SK-N-SH (cell line): ENCODE results near the gene SLCO3A1. TPM values are rescaled to one million over a fixed set of nuclear protein-coding genes. Genes with fewer than 3 reads are reported as not detected.

ENCODE experiments used
- CTCF ChIA-PET: fragments of 300-600, 350-600 bp; formaldehyde crosslinking; extraction: SDS; loops from one replicate; lab custom pipeline; 2021; lab: Yijun Ruan, JAX
- POLR2A ChIA-PET: fragments of 350-600 bp; sonication (Branson Sonifier 250); formaldehyde crosslinking; extraction: SDS; loops from one replicate; lab custom pipeline; 2020; ENCODE audit warnings: antibody characterized with exemption, inconsistent platforms; lab: Yijun Ruan, JAX
- DNase-seq: peaks from one replicate; pipeline ENCODE4 v3.0.0; 2012
- H2AFZ ChIP-seq: fragments of 200-600 bp; sonication (generic); 2 replicates; pipeline ENCODE4 v1.8.1; 2016; ENCODE audit warnings: antibody characterized with exemption, mild to moderate bottlenecking, low read depth
- H3F3A ChIP-seq: fragments of 200-600 bp; sonication (generic); replicated peaks from 2 replicates; pipeline ENCODE3; 2016; ENCODE audit warnings: antibody characterized with exemption, mild to moderate bottlenecking; ENCODE audit not compliant: insufficient read depth
- H3K27ac ChIP-seq, 2 experiments: fragments of 200-500 bp in 1 of 2; fragments of 200-600 bp in 1 of 2; sonication (Bioruptor generic) in 1 of 2; sonication (generic), shearing (Covaris generic) in 1 of 2; 2 replicates each; pipeline versions ENCODE4 v1.5.1 to v1.6.1; 2014 to 2016; ENCODE audit warnings: low read depth in 2 of 2, inconsistent platforms in 1 of 2, low read length in 1 of 2, mild to moderate bottlenecking in 1 of 2, mixed read lengths in 1 of 2
- H3K27me3 ChIP-seq: fragments of 200-600 bp; sonication (generic), shearing (Covaris generic); 2 replicates; pipeline ENCODE4 v1.6.1; 2016; ENCODE audit warnings: mixed run types; ENCODE audit not compliant: insufficient read depth
- H3K36me3 ChIP-seq, 2 experiments: fragments of 200-500 bp in 1 of 2; fragments of 200-600 bp in 1 of 2; sonication (Bioruptor generic) in 1 of 2; sonication (generic) in 1 of 2; replicated peaks in 1 of 2; 2 replicates each; pipeline versions ENCODE3 to v1.5.1; 2014 to 2016; ENCODE audit warnings: low read length in 1 of 2, mild to moderate bottlenecking in 1 of 2; ENCODE audit not compliant: insufficient read depth in 2 of 2, control insufficient read depth in 1 of 2
- H3K4me1 ChIP-seq, 2 experiments: fragments of 200-500 bp in 1 of 2; fragments of 200-600 bp in 1 of 2; sonication (Bioruptor generic) in 1 of 2; sonication (generic), shearing (Covaris generic) in 1 of 2; 2 replicates each; pipeline versions ENCODE4 v1.5.1 to v1.6.1; 2014 to 2016; ENCODE audit warnings: low read depth in 1 of 2, low read length in 1 of 2, mixed run types in 1 of 2; ENCODE audit not compliant: insufficient read depth in 2 of 2, control insufficient read depth in 1 of 2
- H3K4me2 ChIP-seq: fragments of 200-600 bp; sonication (generic), shearing (Covaris generic); 2 replicates; pipeline ENCODE4 v1.6.1; 2017; ENCODE audit warnings: mixed run types
- H3K4me3 ChIP-seq, 2 experiments: fragments of 200-500 bp in 1 of 2; fragments of 200-600 bp in 1 of 2; sonication (Bioruptor generic) in 1 of 2; sonication (generic), shearing (Covaris generic) in 1 of 2; 2 replicates each; pipeline versions ENCODE4 v1.5.1 to v1.8.1; 2014 to 2016; ENCODE audit warnings: low read depth in 2 of 2, inconsistent platforms in 1 of 2, low read length in 1 of 2, mild to moderate bottlenecking in 1 of 2, mixed read lengths in 1 of 2, moderate library complexity in 1 of 2
- H3K79me2 ChIP-seq: fragments of 200-600 bp; sonication (generic); 2 replicates; pipeline ENCODE4 v1.8.1; 2017; ENCODE audit warnings: mild to moderate bottlenecking; ENCODE audit not compliant: insufficient read depth
- H3K9ac ChIP-seq: fragments of 200-600 bp; sonication (generic); 2 replicates; pipeline ENCODE4 v1.6.1; 2017; ENCODE audit warnings: mixed run types
- H3K9me2 ChIP-seq: fragments of 200-600 bp; sonication (generic); 2 replicates; pipeline ENCODE4 v1.6.1; 2017; ENCODE audit warnings: mixed run types
- H3K9me3 ChIP-seq: fragments of 200-600 bp; sonication (generic); 2 replicates; pipeline ENCODE4 v1.6.1; 2017; ENCODE audit warnings: mixed run types, mild to moderate bottlenecking, moderate library complexity
- H4K20me1 ChIP-seq: fragments of 200-600 bp; sonication (generic); 2 replicates; pipeline ENCODE4 v1.6.1; 2017; ENCODE audit warnings: mild to moderate bottlenecking, mixed run types; ENCODE audit not compliant: insufficient read depth
- EZH2phosphoT487 ChIP-seq: fragments of 200-600 bp; sonication (generic); IDR thresholded peaks from 2 replicates; pipeline ENCODE4 v1.6.1; 2017; ENCODE audit warnings: low read depth, mixed run types, mild to moderate bottlenecking, antibody characterized with exemption, moderate library complexity, borderline replicate concordance
- FOSL2 ChIP-seq: IDR thresholded peaks from 2 replicates; pipeline ENCODE4 v1.4.0; 2012; ENCODE audit warnings: low read depth, mild to moderate bottlenecking, moderate library complexity, borderline replicate concordance
- GABPA ChIP-seq: IDR thresholded peaks from 2 replicates; pipeline ENCODE4 v1.4.0; 2012; ENCODE audit warnings: low read depth, mild to moderate bottlenecking
- GATA2 ChIP-seq: sonication (generic); formaldehyde crosslinking; IDR thresholded peaks from 2 replicates; pipeline ENCODE4 v1.5.0; 2020; ENCODE audit warnings: mild to moderate bottlenecking, missing genetic modification reagents
- NFIC ChIP-seq: IDR thresholded peaks from 2 replicates; pipeline ENCODE4 v1.4.0; 2012; ENCODE audit warnings: borderline replicate concordance
- NRF1 ChIP-seq: IDR thresholded peaks from 2 replicates; pipeline ENCODE4 v1.6.1; 2012; ENCODE audit warnings: low read depth, mild to moderate bottlenecking, low read length
- RFX5 ChIP-seq: IDR thresholded peaks from 2 replicates; pipeline ENCODE4 v1.6.1; 2012; ENCODE audit warnings: mild to moderate bottlenecking, improper control_type of control experiment, low read length
- SMC3 ChIP-seq: IDR thresholded peaks from 2 replicates; pipeline ENCODE4 v1.6.1; 2012; ENCODE audit warnings: low read depth, low read length, improper control_type of control experiment
- WGBS: methylation state at CpG from one replicate; pipeline ENCODE4 v1.1.6; 2017; ENCODE audit warnings: low lambda C conversion rate; 5-methylcytosine and 5-hydroxymethylcytosine counted together
- polyA plus RNA-seq, 3 experiments: library from polyadenylated mRNA; depleted of rRNA; stranded (reverse); fragments of >200 nt; gene quantifications; 2 replicates each; pipeline ENCODE4 v1.2.3, GENCODE V29; 2012
- TF ChIP-seq, protein P1 (sequence below): IDR thresholded peaks from 2 replicates; pipeline ENCODE4 v1.4.0; 2012; ENCODE audit warnings: low read depth, borderline replicate concordance
- TF ChIP-seq, protein P2 (sequence below): IDR thresholded peaks from 2 replicates; pipeline ENCODE4 v1.4.0; 2012; ENCODE audit warnings: low read depth
- TF ChIP-seq, protein P3 (sequence below): fragments of 150-350 bp; IDR thresholded peaks from 2 replicates; pipeline ENCODE4 v1.6.1; 2016; ENCODE audit warnings: mild to moderate bottlenecking, low read depth, low read length

Gene SLCO3A1
- polyA plus RNA-seq, 1 of the 3 experiments (the other 2 are of a cell fraction): 19.7 TPM

DNA sequence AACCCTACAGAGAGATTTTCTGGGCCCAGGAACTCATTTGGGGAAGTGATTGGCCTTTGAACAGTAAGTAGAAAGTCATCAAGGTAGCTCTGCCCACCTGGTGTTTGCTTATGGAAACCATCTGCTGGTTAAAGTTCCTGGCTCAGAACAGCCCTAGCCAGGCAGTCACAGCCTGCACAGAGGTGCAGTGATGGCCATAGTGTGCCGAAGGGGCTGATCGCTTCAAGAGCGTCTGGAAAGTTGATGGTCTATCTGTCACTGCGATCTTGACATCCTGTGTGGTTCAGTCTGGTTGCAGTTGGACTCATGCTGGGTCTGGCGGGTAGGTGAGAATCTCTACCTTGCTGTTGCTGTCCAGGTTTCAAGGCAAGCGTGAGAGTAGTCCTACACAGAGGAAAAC, 151.6 kb downstream of the SLCO3A1 start (continued):
- TF ChIP-seq, protein P1, sequence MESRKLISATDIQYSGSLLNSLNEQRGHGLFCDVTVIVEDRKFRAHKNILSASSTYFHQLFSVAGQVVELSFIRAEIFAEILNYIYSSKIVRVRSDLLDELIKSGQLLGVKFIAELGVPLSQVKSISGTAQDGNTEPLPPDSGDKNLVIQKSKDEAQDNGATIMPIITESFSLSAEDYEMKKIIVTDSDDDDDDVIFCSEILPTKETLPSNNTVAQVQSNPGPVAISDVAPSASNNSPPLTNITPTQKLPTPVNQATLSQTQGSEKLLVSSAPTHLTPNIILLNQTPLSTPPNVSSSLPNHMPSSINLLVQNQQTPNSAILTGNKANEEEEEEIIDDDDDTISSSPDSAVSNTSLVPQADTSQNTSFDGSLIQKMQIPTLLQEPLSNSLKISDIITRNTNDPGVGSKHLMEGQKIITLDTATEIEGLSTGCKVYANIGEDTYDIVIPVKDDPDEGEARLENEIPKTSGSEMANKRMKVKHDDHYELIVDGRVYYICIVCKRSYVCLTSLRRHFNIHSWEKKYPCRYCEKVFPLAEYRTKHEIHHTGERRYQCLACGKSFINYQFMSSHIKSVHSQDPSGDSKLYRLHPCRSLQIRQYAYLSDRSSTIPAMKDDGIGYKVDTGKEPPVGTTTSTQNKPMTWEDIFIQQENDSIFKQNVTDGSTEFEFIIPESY: no peak
- TF ChIP-seq GABPA (no peak), GATA2 (peak; percentile 94), FOSL2 (no peak), NRF1 (no peak), RFX5 (no peak), SMC3 (no peak), EZH2phosphoT487 (no peak)
- TF ChIP-seq, protein P2, sequence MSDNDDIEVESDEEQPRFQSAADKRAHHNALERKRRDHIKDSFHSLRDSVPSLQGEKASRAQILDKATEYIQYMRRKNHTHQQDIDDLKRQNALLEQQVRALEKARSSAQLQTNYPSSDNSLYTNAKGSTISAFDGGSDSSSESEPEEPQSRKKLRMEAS: no peak
- TF ChIP-seq, all 33 proteins: peak for 3

DNA sequence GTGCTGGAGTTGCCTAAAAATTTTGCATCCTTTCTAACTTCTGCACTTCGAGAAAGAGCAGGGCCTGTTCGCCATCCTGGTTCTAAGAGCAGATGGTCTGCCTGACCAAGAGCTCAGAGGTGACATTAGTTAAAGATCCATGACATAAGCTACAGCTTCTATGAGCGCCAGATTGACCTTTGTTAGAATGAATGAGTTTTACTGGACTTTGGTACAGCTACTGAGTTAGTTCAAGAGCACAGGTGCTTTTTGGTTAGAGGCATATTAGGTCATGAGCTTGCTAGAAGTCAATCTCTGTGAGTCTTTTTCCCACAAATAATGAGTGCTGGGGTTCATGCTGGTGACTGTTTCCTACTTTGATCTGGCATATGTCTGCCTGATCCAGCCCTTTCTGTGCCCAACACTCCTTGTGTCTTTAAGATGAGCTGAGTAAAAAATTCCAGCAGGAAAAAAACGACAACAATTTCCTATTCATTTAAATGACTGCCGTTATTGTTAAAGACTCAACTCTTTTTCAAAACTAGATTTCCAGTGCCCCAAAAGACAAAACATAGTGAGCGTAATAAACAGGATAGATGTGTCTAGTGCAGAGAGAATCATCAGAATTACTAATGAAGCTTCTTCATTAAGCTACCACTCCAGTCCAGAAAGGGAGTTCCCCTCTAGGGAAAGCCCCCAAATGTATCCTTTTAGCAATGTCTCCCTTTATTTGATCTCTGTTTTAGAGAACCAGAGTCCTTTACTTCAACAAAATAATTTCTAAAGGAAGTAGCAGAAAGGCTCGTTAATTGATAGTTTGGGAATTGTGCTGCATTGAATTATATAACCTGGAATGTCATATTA, 152.9 kb downstream of the SLCO3A1 start:
- peaks cover 10% of the 10 kb centered on the region; the same call in 1 of the 2 replicates for H3K79me2 ChIP-seq
- CTCF ChIA-PET: interaction anchor here (0.6 to 1.6 kb wide), 2 partner anchors 12 to 879 kb away, joined by 3 read pairs; no protein-coding TSS in a partner anchor
- no peaks in the 10 kb centered on the region for H3F3A ChIP-seq
- DNase-seq: no peak
- no peak overlapping the region for H3K9ac ChIP-seq
- POLR2A ChIA-PET: no interaction called here
- H4K20me1 ChIP-seq: peaks cover 4% of the 10 kb centered on the region; the same call in 1 of the 2 replicates
- WGBS: 92% methylated on average over 7 of the region's 7 CpGs
- no peaks in the 10 kb centered on the region for H3K9me3 ChIP-seq
- H3K27ac ChIP-seq: no peak overlapping the region
- H3K27me3 ChIP-seq: no peaks in the 10 kb centered on the region
- TF ChIP-seq NFIC (no peak), FOSL2 (no peak)
- TF ChIP-seq, protein P2: no peak
- TF ChIP-seq, protein P3, sequence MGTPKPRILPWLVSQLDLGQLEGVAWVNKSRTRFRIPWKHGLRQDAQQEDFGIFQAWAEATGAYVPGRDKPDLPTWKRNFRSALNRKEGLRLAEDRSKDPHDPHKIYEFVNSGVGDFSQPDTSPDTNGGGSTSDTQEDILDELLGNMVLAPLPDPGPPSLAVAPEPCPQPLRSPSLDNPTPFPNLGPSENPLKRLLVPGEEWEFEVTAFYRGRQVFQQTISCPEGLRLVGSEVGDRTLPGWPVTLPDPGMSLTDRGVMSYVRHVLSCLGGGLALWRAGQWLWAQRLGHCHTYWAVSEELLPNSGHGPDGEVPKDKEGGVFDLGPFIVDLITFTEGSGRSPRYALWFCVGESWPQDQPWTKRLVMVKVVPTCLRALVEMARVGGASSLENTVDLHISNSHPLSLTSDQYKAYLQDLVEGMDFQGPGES: no peak
- no peak overlapping the region for H3K4me2 ChIP-seq
- peaks cover 0 to 25% of the 10 kb centered on the region in 2 experiments; a peak in 2 of 4 replicates for H3K4me1 ChIP-seq
- H3K9me2 ChIP-seq: no peaks in the 10 kb centered on the region
- no peak overlapping the region for H2AFZ ChIP-seq
- H3K4me3 ChIP-seq: no peak overlapping the region
- H3K36me3 ChIP-seq: no peaks in the 10 kb centered on the region
